SK-N-SH (cell line): ENCODE results near the gene PARVA. TPM values are rescaled to one million over a fixed set of nuclear protein-coding genes. Genes with fewer than 3 reads are reported as not detected.

Experiments
- CTCF ChIA-PET: fragments of 300-600, 350-600 bp; formaldehyde crosslinking; extraction: SDS; loops from one replicate; lab custom pipeline; 2021; lab: Yijun Ruan, JAX
- POLR2A ChIA-PET: fragments of 350-600 bp; sonication (Branson Sonifier 250); formaldehyde crosslinking; extraction: SDS; loops from one replicate; lab custom pipeline; 2020; ENCODE audit warnings: antibody characterized with exemption, inconsistent platforms; lab: Yijun Ruan, JAX
- DNase-seq: peaks from one replicate; pipeline ENCODE4 v3.0.0; 2012
- H2AFZ ChIP-seq: fragments of 200-600 bp; sonication (generic); 2 replicates; pipeline ENCODE4 v1.8.1; 2016; ENCODE audit warnings: antibody characterized with exemption, mild to moderate bottlenecking, low read depth
- H3F3A ChIP-seq: fragments of 200-600 bp; sonication (generic); replicated peaks from 2 replicates; pipeline ENCODE3; 2016; ENCODE audit warnings: antibody characterized with exemption, mild to moderate bottlenecking; ENCODE audit not compliant: insufficient read depth
- H3K27ac ChIP-seq, 2 experiments: fragments of 200-500 bp in 1 of 2; fragments of 200-600 bp in 1 of 2; sonication (Bioruptor generic) in 1 of 2; sonication (generic), shearing (Covaris generic) in 1 of 2; 2 replicates each; pipeline versions ENCODE4 v1.5.1 to v1.6.1; 2014 to 2016; ENCODE audit warnings: low read depth in 2 of 2, inconsistent platforms in 1 of 2, low read length in 1 of 2, mild to moderate bottlenecking in 1 of 2, mixed read lengths in 1 of 2
- H3K27me3 ChIP-seq: fragments of 200-600 bp; sonication (generic), shearing (Covaris generic); 2 replicates; pipeline ENCODE4 v1.6.1; 2016; ENCODE audit warnings: mixed run types; ENCODE audit not compliant: insufficient read depth
- H3K36me3 ChIP-seq, 2 experiments: fragments of 200-500 bp in 1 of 2; fragments of 200-600 bp in 1 of 2; sonication (Bioruptor generic) in 1 of 2; sonication (generic) in 1 of 2; replicated peaks in 1 of 2; 2 replicates each; pipeline versions ENCODE3 to v1.5.1; 2014 to 2016; ENCODE audit warnings: low read length in 1 of 2, mild to moderate bottlenecking in 1 of 2; ENCODE audit not compliant: insufficient read depth in 2 of 2, control insufficient read depth in 1 of 2
- H3K4me1 ChIP-seq, 2 experiments: fragments of 200-500 bp in 1 of 2; fragments of 200-600 bp in 1 of 2; sonication (Bioruptor generic) in 1 of 2; sonication (generic), shearing (Covaris generic) in 1 of 2; 2 replicates each; pipeline versions ENCODE4 v1.5.1 to v1.6.1; 2014 to 2016; ENCODE audit warnings: low read depth in 1 of 2, low read length in 1 of 2, mixed run types in 1 of 2; ENCODE audit not compliant: insufficient read depth in 2 of 2, control insufficient read depth in 1 of 2
- H3K4me2 ChIP-seq: fragments of 200-600 bp; sonication (generic), shearing (Covaris generic); 2 replicates; pipeline ENCODE4 v1.6.1; 2017; ENCODE audit warnings: mixed run types
- H3K4me3 ChIP-seq, 2 experiments: fragments of 200-500 bp in 1 of 2; fragments of 200-600 bp in 1 of 2; sonication (Bioruptor generic) in 1 of 2; sonication (generic), shearing (Covaris generic) in 1 of 2; 2 replicates each; pipeline versions ENCODE4 v1.5.1 to v1.8.1; 2014 to 2016; ENCODE audit warnings: low read depth in 2 of 2, inconsistent platforms in 1 of 2, low read length in 1 of 2, mild to moderate bottlenecking in 1 of 2, mixed read lengths in 1 of 2, moderate library complexity in 1 of 2
- H3K79me2 ChIP-seq: fragments of 200-600 bp; sonication (generic); 2 replicates; pipeline ENCODE4 v1.8.1; 2017; ENCODE audit warnings: mild to moderate bottlenecking; ENCODE audit not compliant: insufficient read depth
- H3K9ac ChIP-seq: fragments of 200-600 bp; sonication (generic); 2 replicates; pipeline ENCODE4 v1.6.1; 2017; ENCODE audit warnings: mixed run types
- H3K9me2 ChIP-seq: fragments of 200-600 bp; sonication (generic); 2 replicates; pipeline ENCODE4 v1.6.1; 2017; ENCODE audit warnings: mixed run types
- H3K9me3 ChIP-seq: fragments of 200-600 bp; sonication (generic); 2 replicates; pipeline ENCODE4 v1.6.1; 2017; ENCODE audit warnings: mixed run types, mild to moderate bottlenecking, moderate library complexity
- H4K20me1 ChIP-seq: fragments of 200-600 bp; sonication (generic); 2 replicates; pipeline ENCODE4 v1.6.1; 2017; ENCODE audit warnings: mild to moderate bottlenecking, mixed run types; ENCODE audit not compliant: insufficient read depth
- FOSL2 ChIP-seq: IDR thresholded peaks from 2 replicates; pipeline ENCODE4 v1.4.0; 2012; ENCODE audit warnings: low read depth, mild to moderate bottlenecking, moderate library complexity, borderline replicate concordance
- FOXM1 ChIP-seq: IDR thresholded peaks from 2 replicates; pipeline ENCODE4 v1.4.0; 2012; ENCODE audit warnings: low read depth, mild to moderate bottlenecking
- GABPA ChIP-seq: IDR thresholded peaks from 2 replicates; pipeline ENCODE4 v1.4.0; 2012; ENCODE audit warnings: low read depth, mild to moderate bottlenecking
- JUND ChIP-seq: IDR thresholded peaks from 2 replicates; pipeline ENCODE4 v1.4.0; 2012
- MXI1 ChIP-seq: IDR thresholded peaks from 2 replicates; pipeline ENCODE4 v1.6.1; 2012; ENCODE audit warnings: mild to moderate bottlenecking, low read depth, low read length, improper control_type of control experiment
- NRF1 ChIP-seq: IDR thresholded peaks from 2 replicates; pipeline ENCODE4 v1.6.1; 2012; ENCODE audit warnings: low read depth, mild to moderate bottlenecking, low read length
- POLR2AphosphoS5 ChIP-seq: IDR thresholded peaks from 2 replicates; pipeline ENCODE4 v1.6.1; 2012; ENCODE audit warnings: low read depth, low read length
- RXRA ChIP-seq: IDR thresholded peaks from 2 replicates; pipeline ENCODE4 v1.4.0; 2012; ENCODE audit warnings: low read depth, mild to moderate bottlenecking, borderline replicate concordance
- TCF12 ChIP-seq: IDR thresholded peaks from 2 replicates; pipeline ENCODE4 v1.4.0; 2012
- WGBS: methylation state at CpG from one replicate; pipeline ENCODE4 v1.1.6; 2017; ENCODE audit warnings: low lambda C conversion rate; 5-methylcytosine and 5-hydroxymethylcytosine counted together
- polyA plus RNA-seq, 3 experiments: library from polyadenylated mRNA; depleted of rRNA; stranded (reverse); fragments of >200 nt; gene quantifications; 2 replicates each; pipeline ENCODE4 v1.2.3, GENCODE V29; 2012

The PARVA gene
- polyA plus RNA-seq, 1 of the 3 experiments (the other 2 are of a cell fraction): 27.6 TPM

DNA sequence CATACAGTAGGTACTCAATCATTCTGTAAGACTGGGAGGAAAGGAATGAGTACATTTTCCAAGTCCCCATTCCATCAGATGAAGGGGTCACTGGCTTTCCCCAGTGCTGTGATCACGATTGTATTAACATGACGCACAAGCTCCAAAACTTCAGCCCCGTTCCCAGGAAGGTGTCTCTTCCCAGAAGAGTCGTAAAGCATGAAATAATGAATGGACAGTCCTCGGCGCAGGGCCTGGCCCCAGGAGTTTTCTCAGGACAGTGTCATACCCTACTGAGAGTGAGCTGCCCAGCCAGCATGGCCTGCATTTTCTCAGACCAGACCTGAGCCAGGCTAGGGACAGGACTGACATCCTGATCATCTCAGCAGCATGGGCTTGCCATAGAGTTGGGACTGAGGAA, 80.7 kb downstream of the PARVA start:
- POLR2A ChIA-PET: no interaction called here
- Histone ChIP-seq H4K20me1 (peaks cover 15% of the 10 kb centered on the region), H3K4me3 (no peak overlapping the region), H3K79me2 (peaks cover 80% of the 10 kb centered on the region), H3K36me3 (no peaks in the 10 kb centered on the region), H3K9ac (no peak overlapping the region), H3F3A (peaks cover 15% of the 10 kb centered on the region), H3K4me2 (no peak overlapping the region), H3K9me2 (no peaks in the 10 kb centered on the region), H3K27me3 (no peaks in the 10 kb centered on the region), H3K9me3 (no peaks in the 10 kb centered on the region), H3K4me1 (peaks cover 15 to 27% of the 10 kb centered on the region in 2 experiments), H2AFZ (no peak overlapping the region), H3K27ac (no peak overlapping the region)
- DNase-seq: no peak
- WGBS: 96% methylated on average over 6 of the region's 6 CpGs
- CTCF ChIA-PET: interaction anchor here (1.0 to 1.2 kb wide), 2 partner anchors 10 to 27 kb away, joined by 3 read pairs; no protein-coding TSS in a partner anchor
- TF ChIP-seq FOSL2 (no peak), FOXM1 (no peak)

GRCh38 chr11:12459374-12459773, 82.0 kb downstream of the PARVA start:
- no peak for DNase-seq
- peaks cover 10 to 27% of the 10 kb centered on the region in 2 experiments for H3K4me1 ChIP-seq
- no peaks in the 10 kb centered on the region for H3K9me2 ChIP-seq
- no peaks in the 10 kb centered on the region for H3K9me3 ChIP-seq
- WGBS: 95% methylated on average over 5 of the region's 5 CpGs
- no peak for TF ChIP-seq POLR2AphosphoS5
- POLR2A ChIA-PET: no interaction called here
- H3K9ac ChIP-seq: no peak overlapping the region
- peaks cover 74% of the 10 kb centered on the region for H3K79me2 ChIP-seq
- CTCF ChIA-PET: interaction anchor here (1.2 kb wide), 1 partner anchor 28 kb away, joined by 3 read pairs; no protein-coding TSS in a partner anchor
- no peaks in the 10 kb centered on the region for H3K27me3 ChIP-seq
- H3K4me2 ChIP-seq: no peak overlapping the region
- H2AFZ ChIP-seq: no peak overlapping the region
- H3K36me3 ChIP-seq: peaks cover 0 to 4% of the 10 kb centered on the region in 2 experiments
- H3K4me3 ChIP-seq: no peak overlapping the region
- peaks cover 12% of the 10 kb centered on the region for H3F3A ChIP-seq
- no peak overlapping the region for H3K27ac ChIP-seq
- peaks cover 15% of the 10 kb centered on the region for H4K20me1 ChIP-seq

DNA sequence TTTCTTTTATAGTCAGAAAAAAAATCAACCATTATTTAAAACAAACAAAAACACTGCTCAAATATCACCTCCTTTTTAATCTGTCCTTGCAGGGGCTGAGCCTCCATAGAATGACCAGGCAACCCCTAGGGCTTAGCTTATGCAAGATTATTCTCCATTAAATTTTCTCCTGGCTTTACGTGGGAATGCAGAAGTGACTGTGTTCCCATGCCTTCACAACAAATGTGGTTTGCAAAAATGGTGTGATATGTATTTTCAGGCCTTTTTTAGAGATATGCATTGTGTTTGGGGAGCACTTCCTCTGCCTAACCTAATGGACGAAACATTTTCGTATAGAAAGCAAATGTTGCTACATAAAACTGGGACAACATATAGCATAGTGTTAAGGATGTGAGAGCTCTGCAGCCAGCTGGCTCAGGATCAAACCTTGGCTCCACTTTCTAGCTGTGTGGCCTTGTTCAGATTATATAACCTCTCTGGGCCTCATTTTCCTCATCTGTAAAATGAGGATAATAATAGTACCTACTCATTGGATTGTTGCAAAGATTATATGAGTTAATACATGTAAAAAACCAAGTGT, 82.6 kb downstream of the PARVA start:
- Histone ChIP-seq H3K9me3 (no peaks in the 10 kb centered on the region), H3K36me3 (peaks cover 0 to 4% of the 10 kb centered on the region in 2 experiments), H3K9me2 (no peaks in the 10 kb centered on the region), H4K20me1 (peaks cover 13% of the 10 kb centered on the region), H3K27ac (no peak overlapping the region), H3K9ac (no peak overlapping the region), H3K27me3 (no peaks in the 10 kb centered on the region), H3K4me2 (no peak overlapping the region), H3K4me1 (peaks cover 10 to 24% of the 10 kb centered on the region in 2 experiments), H3K79me2 (peaks cover 74% of the 10 kb centered on the region), H3K4me3 (no peak overlapping the region), H3F3A (peaks cover 6% of the 10 kb centered on the region), H2AFZ (no peak overlapping the region)
- ChIA-PET CTCF (no interaction called here), POLR2A (no interaction called here)
- TF ChIP-seq RXRA (no peak), NRF1 (no peak), JUND (no peak), TCF12 (no peak), MXI1 (no peak), GABPA (no peak)
- 94% methylated on average over 3 of the region's 3 CpGs for WGBS
- no peak for DNase-seq
